Left colon (tissue), 2 donors: Measurements from ENCODE around the gene ARHGAP19. TPM values are rescaled to one million over a fixed set of nuclear protein-coding genes. Genes with fewer than 3 reads are reported as not detected.

Experiments
- ATAC-seq: fragments of 200-7000 bp; cut with Tn5 transposase; one replicate; pipeline ENCODE4 v1.9.1; 2020; ENCODE audit warnings: mild to moderate bottlenecking, moderate library complexity
- DNase-seq, 2 donors: peaks; one replicate each; pipeline ENCODE4 v3.0.0-alpha.2; 2020
- intact Hi-C, 2 donors: fragments of 100-400 bp; cut with DNase I in 1 of 2; cut with micrococcal nuclease in 1 of 2; formaldehyde crosslinking; loops; one replicate each; pipeline versions ENCODE4 v1.11.2 to v1.14.0; 2022; cut with DNase I, micrococcal nuclease
- total RNA-seq, 2 donors: library from RNA; stranded (reverse); fragmentation: NEBNext Ultra II Directional; extraction: Animal tissue kit (Norgen Biotek cat#: 25700); gene quantifications; one replicate each; pipeline ENCODE4 v1.2.1, GENCODE V29; 2021
- donor health status: DM: no; HTN: no; CAD: no.
- donor health status: DM: yes; HTN: yes; CAD: no.

The ARHGAP19 gene
- total RNA-seq, 2 donors from 2014 or later: 6.4 to 6.8 TPM

GRCh38 chr10:97183314-97183713 is 109.1 kb downstream of the ARHGAP19 start:
- no peak for ATAC-seq
- no peak for DNase-seq
- intact Hi-C loops: no loop called here

DNA sequence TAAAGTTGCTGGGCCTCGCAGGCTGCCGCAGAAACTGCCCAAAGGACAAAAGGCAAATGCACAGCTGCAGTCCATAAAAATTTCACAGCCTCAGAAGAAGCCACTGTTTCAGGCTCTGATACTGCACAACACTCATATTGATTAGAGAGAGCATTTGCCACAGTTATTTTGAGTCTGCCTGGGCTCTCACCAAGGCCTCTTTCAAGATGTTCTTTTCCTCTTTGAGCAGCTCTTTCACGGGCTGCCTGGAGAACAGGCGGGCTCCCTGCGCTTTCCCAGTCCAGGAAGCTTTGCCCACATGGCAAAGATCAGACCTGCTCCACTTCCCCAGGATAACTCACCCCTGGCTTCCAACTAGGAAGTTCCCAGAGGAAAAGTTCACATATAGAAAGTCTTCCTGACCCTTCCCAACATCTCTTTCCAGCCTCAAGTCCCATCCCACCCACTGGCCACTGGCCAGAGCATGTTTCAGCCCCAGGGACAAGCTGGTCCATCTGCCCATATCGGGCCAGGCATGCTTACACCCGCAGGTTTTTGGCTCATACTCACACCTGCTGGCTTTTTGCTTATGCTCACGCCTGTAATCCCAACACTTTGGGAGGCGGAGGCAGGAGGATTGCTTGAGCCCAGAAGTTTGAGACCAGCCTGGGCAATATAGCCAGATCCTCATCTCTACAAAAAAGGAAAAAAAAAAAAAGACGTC is 110.0 kb downstream of the ARHGAP19 start:
- intact Hi-C loops: no loop called here

GRCh38 chr10:97180986-97181385 is 111.5 kb downstream of the ARHGAP19 start:
- ATAC-seq (no peak), DNase-seq (no peak)
- intact Hi-C loops: no loop called here

More for the DNA sequence above, 110.0 kb downstream of the ARHGAP19 start:
- no peak for ATAC-seq
- DNase-seq: no peak

GRCh38 chr10:97180363-97180755 is 112.1 kb downstream of the ARHGAP19 start:
- intact Hi-C loops: no loop called here
- no peak for ATAC-seq
- no peak for DNase-seq

DNA sequence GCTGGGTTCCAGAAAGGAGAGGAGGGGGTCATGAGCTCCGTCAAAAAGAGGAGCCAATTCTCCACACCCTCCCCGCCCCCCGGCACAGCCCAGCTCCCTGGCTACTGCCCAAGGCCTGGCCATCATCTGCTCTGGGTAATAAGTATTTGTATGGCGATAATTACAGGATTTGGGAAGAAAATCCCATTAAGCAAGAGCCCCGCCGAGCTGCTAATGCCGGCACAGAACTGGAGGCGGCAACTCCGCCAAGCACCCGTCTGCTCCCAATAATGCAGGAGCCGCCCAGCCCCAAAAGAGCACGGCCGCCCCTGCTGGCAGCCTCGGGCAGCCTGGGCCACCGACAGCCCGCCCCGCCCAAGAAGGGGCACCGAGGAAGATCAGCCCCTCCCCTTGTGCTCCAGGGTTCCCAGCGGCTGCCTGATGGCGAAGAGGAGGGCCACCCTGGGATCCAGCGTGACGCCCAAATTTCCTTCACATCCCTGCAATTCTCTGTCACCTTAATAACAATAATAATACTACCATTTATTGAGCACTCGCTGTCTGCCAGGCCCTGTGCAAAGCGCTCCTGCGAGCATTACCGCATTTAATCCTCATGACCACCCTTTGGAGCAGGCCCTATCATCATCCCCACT is 112.6 kb downstream of the ARHGAP19 start:
- ATAC-seq (no peak), DNase-seq (no peak)
- intact Hi-C loops: no loop called here

DNA sequence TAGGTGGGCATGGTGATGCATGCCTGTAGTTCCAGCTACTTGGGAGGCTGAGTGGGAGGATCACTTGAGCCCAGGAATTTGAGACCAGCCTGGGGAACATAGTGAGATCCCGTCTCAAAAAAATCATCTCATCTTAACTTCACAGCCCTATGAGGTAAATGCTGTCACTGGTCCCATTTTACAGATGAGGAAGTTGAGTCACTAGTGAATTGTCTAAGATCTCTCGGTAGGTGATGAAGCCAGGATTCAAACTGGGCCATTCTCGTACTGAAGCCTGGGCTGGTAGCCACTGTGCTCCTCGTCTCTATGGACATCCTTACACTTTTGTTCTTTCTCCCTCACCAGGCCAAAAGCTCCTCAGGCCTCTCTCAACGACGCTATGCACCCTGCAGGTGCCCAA is 113.1 kb downstream of the ARHGAP19 start:
- intact Hi-C loops: no loop called here
- DNase-seq (no peak), ATAC-seq (no peak)

- ATAC-seq (no peak), DNase-seq (no peak)
- intact Hi-C loops: no loop called here
These were observed 114.4 kb downstream of the ARHGAP19 start for GRCh38 chr10:97178074-97178473.

DNA sequence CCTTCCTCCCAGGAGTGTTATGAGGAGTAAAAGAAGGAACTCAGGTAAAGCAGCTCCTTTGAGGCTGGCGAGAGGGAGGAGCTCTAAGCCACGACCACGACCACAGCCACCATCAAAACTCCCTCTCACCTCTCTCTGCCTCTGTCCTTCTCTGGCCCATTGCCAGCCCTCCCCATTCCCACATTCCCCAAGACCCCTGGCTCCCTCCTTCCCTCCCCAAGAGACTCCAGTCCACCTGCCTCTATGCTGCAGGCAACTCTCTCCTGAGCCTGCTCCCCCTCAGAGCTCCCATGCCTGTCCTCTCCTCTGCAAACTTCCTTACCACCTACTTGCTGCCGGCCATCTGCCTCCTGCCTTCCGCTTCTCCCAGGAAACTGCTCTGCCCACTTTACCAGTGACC is 116.2 kb downstream of the ARHGAP19 start:
- ATAC-seq (no peak), DNase-seq (no peak)
- intact Hi-C loops: no loop called here

DNA sequence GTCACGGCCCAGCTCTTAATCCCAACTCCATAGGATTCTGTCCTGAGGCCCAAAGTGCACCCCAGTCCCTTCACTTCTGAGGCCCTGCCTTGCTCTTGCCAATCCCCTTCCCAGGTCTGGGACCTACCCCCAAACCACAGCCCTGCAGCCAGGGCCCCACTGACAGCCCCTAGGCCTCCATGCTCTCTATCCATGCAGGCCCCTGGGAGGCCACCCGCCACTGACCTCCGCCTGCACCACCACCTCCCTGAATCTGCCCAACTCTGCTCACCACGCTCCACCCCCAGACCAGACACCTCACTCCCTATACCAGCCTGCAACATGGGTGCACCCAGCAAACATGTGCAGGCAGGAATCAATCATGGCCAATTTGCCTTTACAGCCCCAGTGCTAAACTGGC is 116.9 kb downstream of the ARHGAP19 start:
- DNase-seq: no peak
- intact Hi-C loops: no loop called here
- no peak for ATAC-seq

- DNase-seq (no peak), ATAC-seq (no peak)
- intact Hi-C loops: no loop called here
These were observed 117.5 kb downstream of the ARHGAP19 start for GRCh38 chr10:97174941-97175340.

- no peak for DNase-seq
- ATAC-seq: no peak
- intact Hi-C loops: no loop called here
These were observed 118.1 kb downstream of the ARHGAP19 start for GRCh38 chr10:97174276-97174775.

GRCh38 chr10:97173036-97173435 is 119.4 kb downstream of the ARHGAP19 start:
- DNase-seq: no peak
- intact Hi-C loops: no loop called here
- ATAC-seq: no peak

Other genes starting within 250 kb of the ARHGAP19 start
- under 1 TPM; 0.06 to 0.25 TPM for gene SLIT1, start 106.7 kb downstream of the ARHGAP19 start, total RNA-seq
- 10 to 100 TPM in 1 of 2 donors, 1 to 10 TPM in 1; 6.9 to 10.5 TPM for gene FRAT1, start 26.6 kb upstream of the ARHGAP19 start, total RNA-seq
- gene FRAT2, start 42.1 kb upstream of the ARHGAP19 start, total RNA-seq: 10 to 100 TPM; 41.4 to 43.9 TPM
- 10 to 100 TPM; 13.9 to 15.1 TPM for gene RRP12, start 108.7 kb upstream of the ARHGAP19 start, total RNA-seq
- gene PGAM1, start 133.6 kb upstream of the ARHGAP19 start, total RNA-seq: 100 to 1,000 TPM; 216 to 249 TPM
- gene EXOSC1, start 153.4 kb upstream of the ARHGAP19 start, total RNA-seq: 10 to 100 TPM; 21.7 to 22.6 TPM
- 10 to 100 TPM; 29.1 to 31.5 TPM for gene ZDHHC16, start 153.5 kb upstream of the ARHGAP19 start, total RNA-seq
- 10 to 100 TPM; 38.9 to 42.3 TPM for gene MMS19, start 205.8 kb upstream of the ARHGAP19 start, total RNA-seq
- 1 to 10 TPM; 1.8 to 2.4 TPM for gene UBTD1, start 206.3 kb upstream of the ARHGAP19 start, total RNA-seq